ENCODE results near the gene ADAM22.

Gene ADAM22

GRCh38 chr7:88201305-88201704 lies 267.3 kb downstream of the ADAM22 start:
- no peak for TF ChIP-seq CTCF (IDR thresholded peaks at IDR 0.05; ENCODE audit: low read depth, low read length)
- TF ChIP-seq MAX (IDR thresholded peaks at IDR 0.05; ENCODE audit: low read depth, low read length), result no peak
- no peak for TF ChIP-seq POLR2A (IDR thresholded peaks at IDR 0.05; ENCODE audit: extremely low read depth, insufficient read length)
- no peak for TF ChIP-seq MYC (IDR thresholded peaks at IDR 0.05; ENCODE audit: low read depth, low read length)
- no peak overlapping the region for H3K4me3 ChIP-seq (ENCODE audit: low read depth, low read length)
- no peak for DNase-seq (ENCODE audit: low read depth)

GRCh38 chr7:88202278-88202677 lies 268.2 kb downstream of the ADAM22 start:
- TF ChIP-seq MYC (IDR thresholded peaks at IDR 0.05; ENCODE audit: low read depth, low read length) (no peak), MAX (IDR thresholded peaks at IDR 0.05; ENCODE audit: low read depth, low read length) (no peak), CTCF (IDR thresholded peaks at IDR 0.05; ENCODE audit: low read depth, low read length) (no peak), POLR2A (IDR thresholded peaks at IDR 0.05; ENCODE audit: extremely low read depth, insufficient read length) (no peak)
- DNase-seq (ENCODE audit: low read depth), result no peak
- no peak overlapping the region for H3K4me3 ChIP-seq (ENCODE audit: low read depth, low read length)

GRCh38 chr7:88202799-88203198 lies 268.7 kb downstream of the ADAM22 start:
- no peak for TF ChIP-seq MAX (IDR thresholded peaks at IDR 0.05; ENCODE audit: low read depth, low read length)
- TF ChIP-seq CTCF (IDR thresholded peaks at IDR 0.05; ENCODE audit: low read depth, low read length), result no peak
- TF ChIP-seq MYC (IDR thresholded peaks at IDR 0.05; ENCODE audit: low read depth, low read length), result no peak
- TF ChIP-seq POLR2A (IDR thresholded peaks at IDR 0.05; ENCODE audit: extremely low read depth, insufficient read length), result no peak
- no peak overlapping the region for H3K4me3 ChIP-seq (ENCODE audit: low read depth, low read length)
- DNase-seq (ENCODE audit: low read depth), result no peak

- DNase-seq (ENCODE audit: low read depth), result no peak
- H3K4me3 ChIP-seq (ENCODE audit: low read depth, low read length), result no peak overlapping the region
- TF ChIP-seq CTCF (IDR thresholded peaks at IDR 0.05; ENCODE audit: low read depth, low read length) (no peak), POLR2A (IDR thresholded peaks at IDR 0.05; ENCODE audit: extremely low read depth, insufficient read length) (no peak), MAX (IDR thresholded peaks at IDR 0.05; ENCODE audit: low read depth, low read length) (no peak), MYC (IDR thresholded peaks at IDR 0.05; ENCODE audit: low read depth, low read length) (no peak)
Measured at GRCh38 chr7:88203401-88203800, 269.4 kb downstream of the ADAM22 start.

- DNase-seq (ENCODE audit: low read depth), result no peak
- no peak for TF ChIP-seq MAX (IDR thresholded peaks at IDR 0.05; ENCODE audit: low read depth, low read length)
- no peak for TF ChIP-seq MYC (IDR thresholded peaks at IDR 0.05; ENCODE audit: low read depth, low read length)
- TF ChIP-seq CTCF (IDR thresholded peaks at IDR 0.05; ENCODE audit: low read depth, low read length), result no peak
- TF ChIP-seq POLR2A (IDR thresholded peaks at IDR 0.05; ENCODE audit: extremely low read depth, insufficient read length), result no peak
- H3K4me3 ChIP-seq (ENCODE audit: low read depth, low read length), result no peak overlapping the region
Measured at GRCh38 chr7:88204525-88205110, 270.6 kb downstream of the ADAM22 start.

All from NB4 (cell line).